ENCODE data around the gene OTUD3. TPM values are rescaled to one million over a fixed set of nuclear protein-coding genes. Genes with fewer than 3 reads are reported as not detected.

The OTUD3 gene
- 8.5 and 9.7 TPM in 2 replicates for total RNA-seq (2021)
- percentile 79 among the genes with signal in this experiment for Bru-seq, nascent RNA
- BruChase-seq, experiment 1, labeled RNA remaining after a 2-hour chase = percentile 85 among the genes with signal in this experiment
- BruChase-seq, experiment 2, labeled RNA remaining after a 6-hour chase = percentile 83 among the genes with signal in this experiment
- long read RNA-seq, full-length matches to known transcripts = 1 of 4 reads
- long read RNA-seq, partial matches to known transcripts = 0 of 4 reads
- long read RNA-seq, other reads (novel, unspliced or antisense) = 3 of 4 reads

DNA sequence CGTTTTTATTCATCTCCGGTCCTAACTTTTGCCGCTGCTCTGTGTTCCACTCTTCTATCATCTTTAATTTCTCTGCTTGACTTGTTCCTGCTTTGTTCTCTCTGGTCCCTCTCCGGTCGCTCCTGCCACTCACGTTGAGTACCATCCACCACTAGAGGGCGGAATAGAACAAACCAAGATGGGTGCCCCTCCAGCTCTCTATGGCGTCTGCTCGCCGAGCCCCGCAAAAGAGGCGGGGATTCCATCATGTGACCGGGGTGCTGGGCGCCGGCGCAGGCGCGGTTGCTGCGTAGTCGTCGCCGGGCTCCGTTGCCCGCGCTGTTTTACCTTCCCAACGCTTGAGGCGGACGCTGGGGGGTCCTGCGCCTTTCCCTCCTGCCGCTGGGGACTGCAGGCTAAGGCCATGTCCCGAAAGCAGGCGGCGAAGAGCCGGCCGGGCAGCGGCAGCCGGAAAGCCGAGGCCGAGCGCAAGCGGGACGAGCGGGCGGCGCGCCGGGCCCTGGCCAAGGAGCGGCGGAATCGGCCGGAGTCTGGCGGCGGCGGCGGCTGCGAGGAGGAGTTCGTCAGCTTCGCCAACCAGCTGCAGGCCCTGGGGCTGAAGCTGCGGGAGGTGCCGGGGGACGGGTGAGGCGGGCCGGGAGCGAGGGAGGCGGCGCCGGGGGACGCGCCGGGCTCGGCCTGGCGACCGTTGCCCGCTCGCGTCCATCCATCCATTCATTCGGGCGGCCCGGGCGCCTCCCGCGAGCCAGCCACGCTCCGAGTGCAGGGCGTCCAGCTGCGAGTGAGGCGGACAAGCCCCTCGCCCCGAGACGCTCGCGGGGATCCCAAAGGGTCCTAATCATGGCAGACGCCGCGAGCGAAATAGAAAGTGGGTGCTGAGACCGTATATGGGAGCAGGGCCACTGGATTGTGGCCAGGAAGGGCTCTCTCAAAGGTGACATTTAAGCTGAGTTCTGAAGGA lies at the start of gene OTUD3:
TSS of gene OTUD3 (plus strand) at position 285 of the 961 bp plus-strand sequence. CDS start at position 404, 119 bp downstream.
- no peaks in the 10 kb centered on the region for H3K9me3 ChIP-seq (ENCODE audit: insufficient read depth, low read depth)
- peak within 1 kb of the TSS; percentile 98 for H3K4me2 ChIP-seq
- peaks cover 19% of the 10 kb centered on the region for H3K4me1 ChIP-seq (replicated peaks; ENCODE audit: insufficient read depth)
- ChIA-PET POLR2A (ENCODE audit: unreplicated experiment) (interaction anchor here (0.6 to 0.8 kb wide), 2 partner anchors 15 to 378 kb away, joined by 3 to 8 read pairs; no protein-coding TSS in a partner anchor), CTCF (interaction anchor here (0.6 to 1.0 kb wide), 3 partner anchors 10 to 223 kb away, joined by 3 to 5 read pairs (median 4); no protein-coding TSS in a partner anchor)
- peak within 1 kb of the TSS; percentile 61; the same call in 1 of the 2 replicates for H3K27ac ChIP-seq
- no peaks in the 10 kb centered on the region for H3K9me2 ChIP-seq (ENCODE audit: insufficient read depth)
- intact Hi-C loops (cut with micrococcal nuclease; ENCODE audit: unreplicated experiment) = loop anchor here (1.0 kb wide), 2 partner anchors 83 to 117 kb away; partner anchors contain the start of gene TMCO4
- no peak for TF ChIP-seq EZH2 (IDR thresholded peaks at IDR 0.05; ENCODE audit: low read depth)
- TF ChIP-seq, protein P1, sequence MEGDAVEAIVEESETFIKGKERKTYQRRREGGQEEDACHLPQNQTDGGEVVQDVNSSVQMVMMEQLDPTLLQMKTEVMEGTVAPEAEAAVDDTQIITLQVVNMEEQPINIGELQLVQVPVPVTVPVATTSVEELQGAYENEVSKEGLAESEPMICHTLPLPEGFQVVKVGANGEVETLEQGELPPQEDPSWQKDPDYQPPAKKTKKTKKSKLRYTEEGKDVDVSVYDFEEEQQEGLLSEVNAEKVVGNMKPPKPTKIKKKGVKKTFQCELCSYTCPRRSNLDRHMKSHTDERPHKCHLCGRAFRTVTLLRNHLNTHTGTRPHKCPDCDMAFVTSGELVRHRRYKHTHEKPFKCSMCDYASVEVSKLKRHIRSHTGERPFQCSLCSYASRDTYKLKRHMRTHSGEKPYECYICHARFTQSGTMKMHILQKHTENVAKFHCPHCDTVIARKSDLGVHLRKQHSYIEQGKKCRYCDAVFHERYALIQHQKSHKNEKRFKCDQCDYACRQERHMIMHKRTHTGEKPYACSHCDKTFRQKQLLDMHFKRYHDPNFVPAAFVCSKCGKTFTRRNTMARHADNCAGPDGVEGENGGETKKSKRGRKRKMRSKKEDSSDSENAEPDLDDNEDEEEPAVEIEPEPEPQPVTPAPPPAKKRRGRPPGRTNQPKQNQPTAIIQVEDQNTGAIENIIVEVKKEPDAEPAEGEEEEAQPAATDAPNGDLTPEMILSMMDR (conservative IDR thresholded peaks at IDR 0.05) = peak; percentile 82
- H4K20me1 ChIP-seq (ENCODE audit: insufficient read depth) = no peaks in the 10 kb centered on the region; the same call in 1 of the 2 replicates
- H2AFZ ChIP-seq = peak within 1 kb of the TSS; percentile 78
- BruUV-seq (replicated peaks) = no TSS peak
- H3K36me3 ChIP-seq (ENCODE audit: low read depth) = no peaks in the 10 kb centered on the region
- peaks cover 40% of the 10 kb centered on the region for H3K79me2 ChIP-seq (ENCODE audit: low read depth)
- H3F3A ChIP-seq (ENCODE audit: insufficient read depth, low read depth) = no peaks in the 10 kb centered on the region
- peak within 1 kb of the TSS; percentile 94 for H3K4me3 ChIP-seq
- H3K27me3 ChIP-seq (ENCODE audit: insufficient read depth, low read depth) = no peaks in the 10 kb centered on the region
- DNase-seq = peak; percentile 82 to 92

DNA sequence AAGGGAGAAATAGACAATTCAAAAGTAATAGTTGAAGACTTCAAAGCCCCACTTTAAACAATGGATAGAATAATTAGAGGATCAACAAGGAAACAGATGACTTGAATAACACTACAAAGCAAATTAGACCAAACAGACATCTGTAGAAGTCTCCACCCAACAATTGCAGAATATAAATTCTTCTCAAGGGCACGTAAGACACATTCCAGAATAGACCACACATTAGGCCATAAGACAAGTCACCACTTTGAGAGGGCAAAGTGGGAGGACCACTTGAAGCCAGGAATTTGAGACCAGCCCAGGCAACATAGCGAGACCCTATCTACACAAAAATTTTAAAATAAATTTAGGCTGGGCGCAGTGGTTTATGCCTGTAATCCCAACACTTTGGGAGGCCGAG lies 46.6 kb upstream of the OTUD3 start:
- DNase-seq = no peak
- no peak for TF ChIP-seq EZH2 (IDR thresholded peaks at IDR 0.05; ENCODE audit: low read depth)
- TF ChIP-seq, protein P1 (conservative IDR thresholded peaks at IDR 0.05) = no peak
- Histone ChIP-seq H4K20me1 (ENCODE audit: insufficient read depth) (no peaks in the 10 kb centered on the region), H3F3A (ENCODE audit: insufficient read depth, low read depth) (no peaks in the 10 kb centered on the region), H3K4me3 (no peak overlapping the region), H3K27ac (no peak overlapping the region), H2AFZ (no peak overlapping the region), H3K79me2 (ENCODE audit: low read depth) (no peaks in the 10 kb centered on the region), H3K4me1 (replicated peaks; ENCODE audit: insufficient read depth) (no peaks in the 10 kb centered on the region), H3K36me3 (ENCODE audit: low read depth) (no peaks in the 10 kb centered on the region), H3K4me2 (no peak overlapping the region), H3K27me3 (ENCODE audit: insufficient read depth, low read depth) (no peaks in the 10 kb centered on the region), H3K9me2 (ENCODE audit: insufficient read depth) (no peaks in the 10 kb centered on the region), H3K9me3 (ENCODE audit: insufficient read depth, low read depth) (no peaks in the 10 kb centered on the region)
- ChIA-PET CTCF (no interaction called here), POLR2A (ENCODE audit: unreplicated experiment) (no interaction called here)
- BruUV-seq (replicated peaks) = no TSS peak
- intact Hi-C loops (cut with micrococcal nuclease; ENCODE audit: unreplicated experiment) = no loop called here

GRCh38 chr1:19837866-19838265 lies 44.3 kb upstream of the OTUD3 start:
- CTCF ChIA-PET = no interaction called here
- intact Hi-C loops (cut with micrococcal nuclease; ENCODE audit: unreplicated experiment) = no loop called here
- Histone ChIP-seq H3K27me3 (ENCODE audit: insufficient read depth, low read depth) (no peaks in the 10 kb centered on the region), H3K9me3 (ENCODE audit: insufficient read depth, low read depth) (no peaks in the 10 kb centered on the region), H3K27ac (no peak overlapping the region), H3K4me3 (no peak overlapping the region), H4K20me1 (ENCODE audit: insufficient read depth) (no peaks in the 10 kb centered on the region), H3K4me1 (replicated peaks; ENCODE audit: insufficient read depth) (no peaks in the 10 kb centered on the region), H3F3A (ENCODE audit: insufficient read depth, low read depth) (no peaks in the 10 kb centered on the region), H3K79me2 (ENCODE audit: low read depth) (no peaks in the 10 kb centered on the region), H3K4me2 (no peak overlapping the region), H3K9me2 (ENCODE audit: insufficient read depth) (no peaks in the 10 kb centered on the region), H3K36me3 (ENCODE audit: low read depth) (no peaks in the 10 kb centered on the region), H2AFZ (no peak overlapping the region)
- BruUV-seq (replicated peaks) = no TSS peak
- POLR2A ChIA-PET (ENCODE audit: unreplicated experiment) = no interaction called here
- no peak for DNase-seq
- no peak for TF ChIP-seq EZH2 (IDR thresholded peaks at IDR 0.05; ENCODE audit: low read depth)
- TF ChIP-seq, protein P1 (conservative IDR thresholded peaks at IDR 0.05) = no peak

All from PC-9 (cell line).